ENCODE results near the gene MYG1. TPM values are rescaled to one million over a fixed set of nuclear protein-coding genes. Genes with fewer than 3 reads are reported as not detected.

Gene MYG1
- polyA plus RNA-seq, 1 donor (not counting 4 experiments of a cell fraction or from before 2014, with no cell fraction given), result 27.2 TPM

DNA sequence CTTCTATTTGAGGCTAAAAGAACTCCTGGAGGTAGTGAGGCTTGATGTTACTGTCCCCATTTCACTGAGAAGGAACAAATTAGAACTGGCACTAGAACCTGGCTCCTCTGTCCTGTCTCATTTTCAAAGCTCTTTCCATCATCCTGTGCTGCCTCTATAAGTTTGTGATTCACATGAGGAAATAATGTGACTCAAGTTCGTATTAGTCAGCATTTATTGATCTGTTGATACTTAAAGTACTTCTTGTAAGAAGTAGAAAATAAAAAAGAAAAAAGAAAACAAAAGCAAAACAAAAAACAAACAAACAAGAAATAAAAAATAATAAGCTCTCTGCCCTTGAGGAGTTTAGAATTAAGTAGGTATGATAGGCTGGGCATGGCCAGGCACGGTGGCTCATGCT lies 33.7 kb upstream of the MYG1 start:
- peaks cover 8% of the 10 kb centered on the region for H3K4me1 ChIP-seq (ENCODE audit: control insufficient read depth, extremely low read depth, insufficient read depth, low read length)
- no peaks in the 10 kb centered on the region for H3K9me3 ChIP-seq (ENCODE audit: control insufficient read depth, low read depth, low read length)
- no peak overlapping the region for H3K9ac ChIP-seq (ENCODE audit: control insufficient read depth, extremely low read depth, insufficient read depth, low read length)
- peaks cover 0 to 10% of the 10 kb centered on the region in 2 experiments for H3K36me3 ChIP-seq (ENCODE audit: control insufficient read depth in 2 of 2, extremely low read depth in 1 of 2, insufficient read depth in 2 of 2, low read length in 2 of 2)
- H3K79me2 ChIP-seq (ENCODE audit: control insufficient read depth, insufficient read depth, low read length), result peaks cover 20% of the 10 kb centered on the region
- dilution Hi-C loops (cut with MboI; ENCODE audit: extremely low pct_ligation_motif_present, low sequenced_read_pairs), result no loop called here
- TF ChIP-seq EZH2 (IDR thresholded peaks at IDR 0.05; ENCODE audit: low read length), result no peak
- TF ChIP-seq, protein P1, sequence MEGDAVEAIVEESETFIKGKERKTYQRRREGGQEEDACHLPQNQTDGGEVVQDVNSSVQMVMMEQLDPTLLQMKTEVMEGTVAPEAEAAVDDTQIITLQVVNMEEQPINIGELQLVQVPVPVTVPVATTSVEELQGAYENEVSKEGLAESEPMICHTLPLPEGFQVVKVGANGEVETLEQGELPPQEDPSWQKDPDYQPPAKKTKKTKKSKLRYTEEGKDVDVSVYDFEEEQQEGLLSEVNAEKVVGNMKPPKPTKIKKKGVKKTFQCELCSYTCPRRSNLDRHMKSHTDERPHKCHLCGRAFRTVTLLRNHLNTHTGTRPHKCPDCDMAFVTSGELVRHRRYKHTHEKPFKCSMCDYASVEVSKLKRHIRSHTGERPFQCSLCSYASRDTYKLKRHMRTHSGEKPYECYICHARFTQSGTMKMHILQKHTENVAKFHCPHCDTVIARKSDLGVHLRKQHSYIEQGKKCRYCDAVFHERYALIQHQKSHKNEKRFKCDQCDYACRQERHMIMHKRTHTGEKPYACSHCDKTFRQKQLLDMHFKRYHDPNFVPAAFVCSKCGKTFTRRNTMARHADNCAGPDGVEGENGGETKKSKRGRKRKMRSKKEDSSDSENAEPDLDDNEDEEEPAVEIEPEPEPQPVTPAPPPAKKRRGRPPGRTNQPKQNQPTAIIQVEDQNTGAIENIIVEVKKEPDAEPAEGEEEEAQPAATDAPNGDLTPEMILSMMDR (optimal IDR thresholded peaks at IDR 0.05 in 1 of 3, IDR thresholded peaks at IDR 0.05 in 1 of 3, conservative IDR thresholded peaks at IDR 0.05 in 1 of 3; ENCODE audit: extremely low read depth in 1 of 3, insufficient read depth in 2 of 3, low read length in 3 of 3), result no peak
- no peak overlapping the region for H2AFZ ChIP-seq (ENCODE audit: control insufficient read depth, low read length)
- FAIRE-seq, result no peak
- no peak for DNase-seq (ENCODE audit: low read depth, low spot score)
- no peak overlapping the region for H3K27ac ChIP-seq (ENCODE audit: control insufficient read depth, insufficient read depth, low read length)
- H3K9me1 ChIP-seq (ENCODE audit: control insufficient read depth, extremely low read depth, insufficient read depth, low read length), result no peaks in the 10 kb centered on the region
- H3K27me3 ChIP-seq (ENCODE audit: control insufficient read depth, extremely low read depth, insufficient read depth, low read length), result no peaks in the 10 kb centered on the region
- H4K20me1 ChIP-seq (ENCODE audit: control insufficient read depth, extremely low read depth, insufficient read depth, low read length), result no peaks in the 10 kb centered on the region
- H3K4me3 ChIP-seq (ENCODE audit: control insufficient read depth in 2 of 3, extremely low read depth in 1 of 3, insufficient read depth in 2 of 3, low read depth in 1 of 3, low read length in 3 of 3), result no peak overlapping the region
- H3K4me2 ChIP-seq (ENCODE audit: control insufficient read depth, extremely low read depth, insufficient read depth, low read depth, low read length), result no peak overlapping the region

DNA sequence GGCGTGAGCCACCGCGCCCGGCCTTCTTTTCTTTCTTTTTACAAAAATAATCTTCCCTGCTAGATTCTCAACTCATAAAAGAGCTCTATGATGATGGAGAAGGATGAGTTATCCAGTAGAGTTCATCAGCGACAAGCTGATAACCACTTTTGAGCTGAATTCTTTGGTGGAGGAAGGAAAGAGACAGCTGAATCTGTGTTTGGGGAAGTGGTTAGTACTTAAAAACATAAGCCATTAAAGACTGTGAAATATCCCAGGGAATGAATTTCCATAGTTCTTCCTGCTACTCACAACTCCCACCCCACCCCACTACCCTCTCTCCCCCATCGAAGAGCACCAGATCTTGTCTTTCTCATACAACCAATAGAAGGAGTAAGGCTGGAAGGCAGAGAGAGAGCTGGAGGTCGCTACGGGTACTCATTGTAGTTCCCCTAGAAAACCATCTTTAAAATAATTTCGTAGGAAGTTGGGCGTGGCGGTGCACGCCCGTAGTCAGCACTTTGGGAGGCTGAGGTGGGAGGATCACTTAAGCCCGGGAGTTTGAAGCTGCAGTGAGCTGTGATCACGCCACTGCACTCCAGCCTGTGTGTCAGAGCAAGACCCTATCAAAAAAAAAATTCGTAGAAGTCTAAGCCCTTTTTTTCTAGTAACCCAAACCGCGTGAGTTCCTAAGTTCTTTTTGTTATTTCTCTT lies 32.0 kb upstream of the MYG1 start:
- dilution Hi-C loops (cut with MboI; ENCODE audit: extremely low pct_ligation_motif_present, low sequenced_read_pairs), result no loop called here
- no peak for DNase-seq (ENCODE audit: low read depth, low spot score)

More for the DNA sequence above, 32.0 kb upstream of the MYG1 start:
- H3K9me1 ChIP-seq (ENCODE audit: control insufficient read depth, extremely low read depth, insufficient read depth, low read length), result no peaks in the 10 kb centered on the region
- no peak for TF ChIP-seq EZH2 (IDR thresholded peaks at IDR 0.05; ENCODE audit: low read length)
- TF ChIP-seq, protein P1 (optimal IDR thresholded peaks at IDR 0.05 in 1 of 3, IDR thresholded peaks at IDR 0.05 in 1 of 3, conservative IDR thresholded peaks at IDR 0.05 in 1 of 3; ENCODE audit: extremely low read depth in 1 of 3, insufficient read depth in 2 of 3, low read length in 3 of 3), result no peak
- H3K4me2 ChIP-seq (ENCODE audit: control insufficient read depth, extremely low read depth, insufficient read depth, low read depth, low read length), result peak overlapping the region; percentile 99
- peak overlapping the region; percentile 90 for H3K27ac ChIP-seq (ENCODE audit: control insufficient read depth, insufficient read depth, low read length)
- H3K79me2 ChIP-seq (ENCODE audit: control insufficient read depth, insufficient read depth, low read length), result peaks cover 20% of the 10 kb centered on the region
- no peaks in the 10 kb centered on the region for H4K20me1 ChIP-seq (ENCODE audit: control insufficient read depth, extremely low read depth, insufficient read depth, low read length)
- H2AFZ ChIP-seq (ENCODE audit: control insufficient read depth, low read length), result peak overlapping the region; percentile 99
- H3K27me3 ChIP-seq (ENCODE audit: control insufficient read depth, extremely low read depth, insufficient read depth, low read length), result no peaks in the 10 kb centered on the region
- no peaks in the 10 kb centered on the region for H3K9me3 ChIP-seq (ENCODE audit: control insufficient read depth, low read depth, low read length)
- H3K4me3 ChIP-seq (ENCODE audit: control insufficient read depth in 2 of 3, extremely low read depth in 1 of 3, insufficient read depth in 2 of 3, low read depth in 1 of 3, low read length in 3 of 3), result peak overlapping the region; percentile 61 to 91 (median 83)
- no peak for FAIRE-seq
- peaks cover 8% of the 10 kb centered on the region for H3K4me1 ChIP-seq (ENCODE audit: control insufficient read depth, extremely low read depth, insufficient read depth, low read length)
- peaks cover 0 to 10% of the 10 kb centered on the region in 2 experiments for H3K36me3 ChIP-seq (ENCODE audit: control insufficient read depth in 2 of 2, extremely low read depth in 1 of 2, insufficient read depth in 2 of 2, low read length in 2 of 2)
- peak overlapping the region; percentile 87 for H3K9ac ChIP-seq (ENCODE audit: control insufficient read depth, extremely low read depth, insufficient read depth, low read length)

All from keratinocyte (primary cell).